ENCODE results near the gene OR10A4.
"Not testable (repeated sequence)": the region's sequence is repeated elsewhere in the genome, so short reads cannot be mapped to it uniquely, and the experiment has no call there.

Gene OR10A4

DNA sequence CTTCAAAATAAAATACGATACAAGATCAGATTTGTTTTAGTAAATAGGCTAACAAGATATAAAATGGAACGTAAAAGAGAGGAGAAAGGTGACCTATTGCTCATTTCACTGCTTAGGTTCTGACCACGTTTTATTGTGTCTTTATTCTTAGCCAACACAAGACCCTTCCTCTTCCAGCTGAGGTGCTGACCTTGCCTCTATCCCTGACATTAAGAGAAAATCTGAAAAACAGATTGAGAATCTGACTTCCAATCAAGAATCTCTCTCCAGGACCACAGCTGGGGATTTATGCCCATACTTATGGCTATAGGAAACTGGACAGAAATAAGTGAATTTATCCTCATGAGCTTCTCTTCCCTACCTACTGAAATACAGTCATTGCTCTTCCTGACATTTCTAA is 31.0 kb upstream of the OR10A4 start, which contains the start of gene OR10A5:
TSS of gene OR10A5 (plus strand) at position 301 of the 400 bp plus-strand sequence. CDS start at position 301, 0 bp downstream.
- no peak within 1 kb of the TSS for H3K27ac ChIP-seq
- TF ChIP-seq, protein P1, sequence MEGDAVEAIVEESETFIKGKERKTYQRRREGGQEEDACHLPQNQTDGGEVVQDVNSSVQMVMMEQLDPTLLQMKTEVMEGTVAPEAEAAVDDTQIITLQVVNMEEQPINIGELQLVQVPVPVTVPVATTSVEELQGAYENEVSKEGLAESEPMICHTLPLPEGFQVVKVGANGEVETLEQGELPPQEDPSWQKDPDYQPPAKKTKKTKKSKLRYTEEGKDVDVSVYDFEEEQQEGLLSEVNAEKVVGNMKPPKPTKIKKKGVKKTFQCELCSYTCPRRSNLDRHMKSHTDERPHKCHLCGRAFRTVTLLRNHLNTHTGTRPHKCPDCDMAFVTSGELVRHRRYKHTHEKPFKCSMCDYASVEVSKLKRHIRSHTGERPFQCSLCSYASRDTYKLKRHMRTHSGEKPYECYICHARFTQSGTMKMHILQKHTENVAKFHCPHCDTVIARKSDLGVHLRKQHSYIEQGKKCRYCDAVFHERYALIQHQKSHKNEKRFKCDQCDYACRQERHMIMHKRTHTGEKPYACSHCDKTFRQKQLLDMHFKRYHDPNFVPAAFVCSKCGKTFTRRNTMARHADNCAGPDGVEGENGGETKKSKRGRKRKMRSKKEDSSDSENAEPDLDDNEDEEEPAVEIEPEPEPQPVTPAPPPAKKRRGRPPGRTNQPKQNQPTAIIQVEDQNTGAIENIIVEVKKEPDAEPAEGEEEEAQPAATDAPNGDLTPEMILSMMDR (IDR thresholded peaks at IDR 0.05) = no peak
- TF ChIP-seq ZFX (IDR thresholded peaks at IDR 0.05; ENCODE audit: borderline replicate concordance) = no peak

DNA sequence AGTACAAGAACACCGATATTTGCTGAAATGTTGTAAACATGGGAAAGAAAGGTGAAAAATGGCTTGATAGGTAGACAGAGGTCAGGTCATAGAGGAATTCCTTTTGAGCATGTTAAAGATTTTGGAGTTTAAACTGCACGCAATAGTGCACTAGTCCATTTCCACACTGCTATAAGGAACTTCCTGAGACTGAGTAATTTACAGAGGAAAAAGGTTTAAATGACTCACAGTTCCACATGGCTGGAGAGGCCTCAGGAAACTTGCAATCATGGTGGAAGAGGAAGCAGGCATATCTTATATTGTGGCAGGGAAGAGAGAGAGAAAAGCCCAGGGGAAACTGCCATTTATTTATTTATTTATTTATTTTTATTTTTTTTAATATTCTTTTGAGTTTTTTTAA is 25.9 kb upstream of the OR10A4 start:
- TF ChIP-seq, protein P1 (IDR thresholded peaks at IDR 0.05) = no peak
- TF ChIP-seq ZFX (IDR thresholded peaks at IDR 0.05; ENCODE audit: borderline replicate concordance) = no peak

DNA sequence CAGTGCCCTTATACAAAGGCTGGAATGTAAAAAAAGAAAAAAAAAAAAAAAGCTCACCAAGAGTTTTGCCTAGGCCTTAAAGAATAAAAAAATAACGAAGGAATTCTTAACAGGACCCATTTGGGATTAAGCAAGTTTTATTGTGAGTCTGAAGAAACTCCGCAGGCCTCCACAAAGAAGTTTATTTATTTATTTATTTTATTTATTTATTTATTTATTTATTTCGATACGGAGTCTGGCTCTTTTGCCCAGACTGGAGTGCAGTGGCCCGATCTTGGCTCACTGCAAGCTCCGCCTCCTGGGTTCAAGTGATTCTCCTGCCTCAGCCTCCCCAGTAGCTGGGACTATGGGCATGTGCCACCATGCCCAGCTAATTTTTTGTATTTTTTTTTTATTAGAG is 21.6 kb upstream of the OR10A4 start:
- not testable (repeated sequence) for H3K27ac ChIP-seq

More for the DNA sequence above, 25.9 kb upstream of the OR10A4 start:
- H3K27ac ChIP-seq = no peak overlapping the region

DNA sequence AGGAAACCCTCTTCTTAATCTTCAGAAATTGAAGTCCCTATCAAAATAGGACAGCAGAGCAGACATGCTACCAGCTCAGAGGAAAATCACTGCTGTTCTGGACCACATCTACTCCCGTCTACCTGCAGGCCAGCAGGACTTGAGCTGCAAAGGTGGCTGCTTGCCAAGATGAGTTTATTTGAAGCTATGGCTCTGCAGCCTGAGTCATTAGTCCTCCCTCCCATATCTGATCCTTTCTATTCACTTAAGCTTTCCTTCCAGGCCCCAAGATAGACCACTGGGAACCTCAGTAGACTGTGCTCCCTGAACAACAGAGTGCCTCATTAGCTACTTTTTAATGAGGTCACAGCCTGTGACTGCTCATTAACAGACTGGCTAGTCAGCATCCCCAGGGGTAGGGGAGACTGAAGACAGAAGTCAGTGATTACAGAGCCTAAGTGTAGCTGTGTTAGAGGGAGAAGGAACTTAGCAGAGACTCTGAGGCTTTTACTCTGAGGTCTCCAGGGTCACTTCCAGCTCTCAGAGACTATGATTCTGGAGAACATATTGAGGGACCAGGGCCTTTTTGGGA is 20.4 kb upstream of the OR10A4 start:
- TF ChIP-seq, protein P1 (IDR thresholded peaks at IDR 0.05) = no peak
- no peak for TF ChIP-seq ZFX (IDR thresholded peaks at IDR 0.05; ENCODE audit: borderline replicate concordance)
- H3K27ac ChIP-seq = no peak overlapping the region

DNA sequence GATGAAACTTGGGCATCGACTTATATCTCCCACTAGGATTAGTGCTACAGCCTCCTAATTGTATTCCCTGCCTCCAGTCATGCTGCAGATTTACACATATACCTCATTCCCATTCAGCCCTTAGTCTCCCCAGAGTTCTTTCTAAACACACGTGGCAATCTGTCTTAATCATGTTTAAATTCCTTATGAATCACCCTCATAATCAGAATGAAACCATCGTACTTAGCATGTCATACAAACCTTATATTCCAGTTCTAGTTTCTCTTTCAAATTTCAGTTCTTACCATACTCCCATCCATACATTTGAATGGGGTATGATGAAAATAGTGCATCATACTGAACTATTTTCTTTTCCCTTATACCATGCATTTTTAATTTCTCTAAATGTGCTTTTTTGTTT is 19.6 kb upstream of the OR10A4 start:
- no peak for TF ChIP-seq ZFX (IDR thresholded peaks at IDR 0.05; ENCODE audit: borderline replicate concordance)
- TF ChIP-seq, protein P1 (IDR thresholded peaks at IDR 0.05) = no peak
- H3K27ac ChIP-seq = no peak overlapping the region

DNA sequence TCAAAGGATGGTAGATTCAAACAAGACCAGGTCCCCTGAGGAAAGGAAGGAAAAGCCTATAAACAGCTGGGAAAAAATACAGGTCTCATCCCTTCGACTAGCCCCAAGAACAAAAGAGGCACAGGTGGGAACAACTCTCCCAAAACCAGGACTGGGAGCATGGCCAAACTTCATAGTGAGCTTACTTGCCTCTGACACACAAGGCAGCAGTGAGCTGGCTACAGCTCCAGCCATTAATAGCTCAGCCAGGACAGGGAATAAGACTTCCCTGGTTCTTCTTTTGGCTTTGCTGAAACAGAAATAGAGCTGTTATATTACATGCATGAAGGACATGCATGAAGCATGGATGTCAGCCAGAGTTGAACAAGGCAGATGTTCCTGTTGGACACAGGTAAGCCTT is 13.5 kb upstream of the OR10A4 start, which contains the start of gene OR10A2:
TSS of gene OR10A2 (plus strand) at position 97 of the 400 bp plus-strand sequence. CDS start 6,698 bp downstream, outside the sequence.
- TF ChIP-seq ZFX (IDR thresholded peaks at IDR 0.05; ENCODE audit: borderline replicate concordance) = no peak
- TF ChIP-seq, protein P1 (IDR thresholded peaks at IDR 0.05) = no peak

DNA sequence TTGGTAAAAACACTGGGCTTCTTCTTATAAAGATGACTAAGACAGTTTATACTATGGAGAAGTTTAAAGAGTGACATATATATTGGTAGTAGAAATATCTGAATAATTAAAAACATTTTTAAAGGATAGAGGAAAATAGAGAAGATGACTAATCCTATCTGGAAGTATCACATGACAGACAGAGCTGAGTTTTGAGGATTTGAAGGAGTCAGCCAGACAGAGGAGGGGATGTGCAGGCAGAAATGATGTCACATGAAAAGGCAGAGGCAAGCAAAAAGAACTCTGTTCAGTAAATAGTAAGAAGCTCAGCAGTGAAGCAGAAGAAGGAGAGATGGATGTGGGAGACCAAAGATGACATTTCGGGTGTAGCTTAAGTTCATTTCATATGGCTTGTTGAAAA is 12.0 kb upstream of the OR10A4 start:
- no peak for TF ChIP-seq ZFX (IDR thresholded peaks at IDR 0.05; ENCODE audit: borderline replicate concordance)
- TF ChIP-seq, protein P1 (IDR thresholded peaks at IDR 0.05) = no peak
- no peak overlapping the region for H3K27ac ChIP-seq

More for the DNA sequence above, 13.5 kb upstream of the OR10A4 start, which contains the start of gene OR10A2:
- no peak within 1 kb of the TSS for H3K27ac ChIP-seq

DNA sequence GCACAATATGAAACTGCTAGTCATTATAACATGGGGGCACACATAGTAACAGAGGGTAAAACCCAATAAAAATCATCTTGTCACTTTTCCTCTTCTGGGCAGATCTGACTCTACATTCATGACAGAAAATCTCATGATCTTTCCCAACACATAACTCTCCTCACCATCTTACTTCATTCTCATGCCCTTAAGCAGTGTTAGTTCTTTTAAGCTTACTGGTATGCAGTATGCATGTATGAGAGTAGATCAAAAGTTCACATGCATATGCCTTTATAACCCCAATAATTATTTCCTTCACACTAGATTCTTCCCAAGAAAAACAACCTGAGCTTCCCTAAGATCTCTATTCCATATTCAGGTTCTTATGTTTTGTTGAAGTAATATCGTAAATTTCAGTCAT is 5.1 kb upstream of the OR10A4 start:
- no peak for TF ChIP-seq ZFX (IDR thresholded peaks at IDR 0.05; ENCODE audit: borderline replicate concordance)
- TF ChIP-seq, protein P1 (IDR thresholded peaks at IDR 0.05) = no peak
- no peak overlapping the region for H3K27ac ChIP-seq
